WTC11 (cell line): Measurements from ENCODE around the gene CCL17. TPM values are rescaled to one million over a fixed set of nuclear protein-coding genes. Genes with fewer than 3 reads are reported as not detected.
A peak's percentile ranks its signal among the peaks of the same experiment; 100 is the strongest.

Experiments used
- ATAC-seq: fragments of 200-7000 bp; cut with Tn5 transposase; 2 replicates; pipeline ENCODE4 v1.10.0; 2021; ENCODE audit warnings: mild to moderate bottlenecking, moderate library complexity
- CTCF ChIA-PET: fragments of 300-600 bp; sonication (Branson Sonifier 250); formaldehyde crosslinking; loops from one replicate; lab custom pipeline; 2021; ENCODE audit warnings: antibody characterized with exemption; lab: Charles Lee
- POLR2A ChIA-PET: fragments of 350-600 bp; sonication (Branson Sonifier 250); formaldehyde crosslinking; loops from one replicate; lab custom pipeline; 2021; ENCODE audit warnings: antibody characterized with exemption; lab: Charles Lee
- DNase-seq: peaks from one replicate; pipeline ENCODE4 v3.0.0; 2021; ENCODE audit warnings: low spot score
- H3K27ac Mint-ChIP-seq: 2 replicates; pipeline ENCODE4 v1.8.0; 2021; ENCODE audit warnings: mixed read lengths
- H3K27me3 Mint-ChIP-seq: 2 replicates; pipeline ENCODE4 v1.8.0; 2021; ENCODE audit warnings: low read depth, mild to moderate bottlenecking, moderate library complexity, mixed read lengths
- H3K36me3 Mint-ChIP-seq: 2 replicates; pipeline ENCODE4 v1.8.0; 2021; ENCODE audit warnings: mixed read lengths
- H3K4me1 Mint-ChIP-seq: 2 replicates; pipeline ENCODE4 v1.8.0; 2022; ENCODE audit warnings: mixed read lengths
- H3K4me3 Mint-ChIP-seq: 2 replicates; pipeline ENCODE4 v1.8.0; 2021; ENCODE audit warnings: mild to moderate bottlenecking, moderate library complexity, mixed read lengths
- H3K9me3 Mint-ChIP-seq: 2 replicates; pipeline ENCODE4 v1.8.0; 2021; ENCODE audit warnings: mixed read lengths
- KAT7 ChIP-seq: sonication (generic); formaldehyde crosslinking; IDR thresholded peaks from 2 replicates; pipeline ENCODE4 v1.8.1; 2023; ENCODE audit warnings: missing genetic modification reagents, mild to moderate bottlenecking, borderline replicate concordance
- NFATC4 ChIP-seq: fragments of 250-450 bp; sonication (Bioruptor Pico); IDR thresholded peaks from 2 replicates; pipeline ENCODE4 v1.9.0; 2021; ENCODE audit warnings: mild to moderate bottlenecking
- NFYB ChIP-seq: sonication (generic); formaldehyde crosslinking; conservative IDR thresholded peaks from 2 replicates; pipeline ENCODE4 v1.8.0; 2022; ENCODE audit warnings: low read depth, missing genetic modification reagents
- NR3C1 ChIP-seq: sonication (generic); formaldehyde crosslinking; conservative IDR thresholded peaks from 2 replicates; pipeline ENCODE4 v1.8.1; 2023; ENCODE audit warnings: low read depth, mild to moderate bottlenecking, missing genetic modification reagents
- RELA ChIP-seq: sonication (generic); formaldehyde crosslinking; IDR thresholded peaks from 2 replicates; pipeline ENCODE4 v1.8.1; 2022; ENCODE audit warnings: missing genetic modification reagents, mild to moderate bottlenecking, borderline replicate concordance
- TEAD4 ChIP-seq: sonication (generic); formaldehyde crosslinking; IDR thresholded peaks from 2 replicates; pipeline ENCODE4 v1.8.0; 2022; ENCODE audit warnings: mild to moderate bottlenecking, missing genetic modification reagents
- ZNF121 ChIP-seq: sonication (generic); formaldehyde crosslinking; IDR thresholded peaks from 2 replicates; pipeline ENCODE4 v1.8.0; 2023; ENCODE audit warnings: missing genetic modification reagents
- ZNF416 ChIP-seq: fragments of 250-450 bp; sonication (Bioruptor Pico); IDR thresholded peaks from 2 replicates; pipeline ENCODE4 v1.9.0; 2021; ENCODE audit warnings: mild to moderate bottlenecking, inconsistent platforms
- ZNF671 ChIP-seq: fragments of 250-450 bp; sonication (Bioruptor Pico); IDR thresholded peaks from 2 replicates; pipeline ENCODE4 v1.8.0; 2021; ENCODE audit warnings: mild to moderate bottlenecking
- total RNA-seq: library from RNA; stranded (reverse); gene quantifications from 3 replicates; pipeline ENCODE4 v1.2.3, GENCODE V29; 2021
- TF ChIP-seq, protein P1 (sequence below): sonication (generic); formaldehyde crosslinking; IDR thresholded peaks from 2 replicates; pipeline ENCODE4 v1.8.1; 2022; ENCODE audit warnings: low read depth, mild to moderate bottlenecking, moderate library complexity, missing genetic modification reagents, borderline replicate concordance
- TF ChIP-seq, protein P2 (sequence below): fragments of 250-450 bp; sonication (Bioruptor Pico); conservative IDR thresholded peaks from 2 replicates; pipeline ENCODE4 v1.9.0; 2021; ENCODE audit warnings: mild to moderate bottlenecking
- TF ChIP-seq, protein P3 (sequence below): sonication (generic); formaldehyde crosslinking; IDR thresholded peaks from 2 replicates; pipeline ENCODE4 v1.8.0; 2023; ENCODE audit warnings: missing genetic modification reagents
- TF ChIP-seq, protein P4 (sequence below): sonication (generic); formaldehyde crosslinking; IDR thresholded peaks from 2 replicates; pipeline ENCODE4 v1.8.1; 2023; ENCODE audit warnings: mild to moderate bottlenecking, missing genetic modification reagents, moderate library complexity
- TF ChIP-seq, protein P5 (sequence below): sonication (generic); formaldehyde crosslinking; IDR thresholded peaks from 2 replicates; pipeline ENCODE4 v1.8.0; 2022; ENCODE audit warnings: mild to moderate bottlenecking, missing genetic modification reagents
- TF ChIP-seq, protein P6 (sequence below): fragments of 250-450 bp; sonication (Bioruptor Pico); IDR thresholded peaks from 2 replicates; pipeline ENCODE4 v1.9.0; 2021; ENCODE audit warnings: mild to moderate bottlenecking

Gene CCL17
- total RNA-seq, 1 experiment from 2014 or later = not detected

DNA sequence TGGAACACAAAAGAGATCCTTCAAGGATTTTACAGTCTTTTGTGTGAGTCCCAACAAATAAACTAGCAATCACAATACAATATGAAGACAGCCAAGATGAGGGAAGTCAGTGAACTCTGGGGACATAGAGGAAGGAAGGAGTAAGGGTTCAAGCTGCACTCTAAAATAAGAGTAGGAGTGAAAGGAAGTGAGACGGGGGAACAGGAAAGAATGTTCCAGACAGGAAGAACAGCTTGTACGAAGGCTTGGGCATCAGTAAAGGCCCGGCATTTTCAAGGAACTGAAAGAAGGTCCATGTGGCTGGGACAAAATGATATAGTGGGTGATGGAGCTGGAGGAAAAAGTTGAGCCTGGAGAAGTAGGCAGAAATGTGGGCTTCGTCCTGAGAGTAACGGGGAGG, 4.5 kb downstream of the CCL17 start:
- POLR2A ChIA-PET = interaction anchor here (0.5 to 0.7 kb wide), 2 partner anchors 8 to 235 kb away, joined by 3 to 4 read pairs; no protein-coding TSS in a partner anchor
- no peak overlapping the region for H3K4me3 Mint-ChIP-seq

DNA sequence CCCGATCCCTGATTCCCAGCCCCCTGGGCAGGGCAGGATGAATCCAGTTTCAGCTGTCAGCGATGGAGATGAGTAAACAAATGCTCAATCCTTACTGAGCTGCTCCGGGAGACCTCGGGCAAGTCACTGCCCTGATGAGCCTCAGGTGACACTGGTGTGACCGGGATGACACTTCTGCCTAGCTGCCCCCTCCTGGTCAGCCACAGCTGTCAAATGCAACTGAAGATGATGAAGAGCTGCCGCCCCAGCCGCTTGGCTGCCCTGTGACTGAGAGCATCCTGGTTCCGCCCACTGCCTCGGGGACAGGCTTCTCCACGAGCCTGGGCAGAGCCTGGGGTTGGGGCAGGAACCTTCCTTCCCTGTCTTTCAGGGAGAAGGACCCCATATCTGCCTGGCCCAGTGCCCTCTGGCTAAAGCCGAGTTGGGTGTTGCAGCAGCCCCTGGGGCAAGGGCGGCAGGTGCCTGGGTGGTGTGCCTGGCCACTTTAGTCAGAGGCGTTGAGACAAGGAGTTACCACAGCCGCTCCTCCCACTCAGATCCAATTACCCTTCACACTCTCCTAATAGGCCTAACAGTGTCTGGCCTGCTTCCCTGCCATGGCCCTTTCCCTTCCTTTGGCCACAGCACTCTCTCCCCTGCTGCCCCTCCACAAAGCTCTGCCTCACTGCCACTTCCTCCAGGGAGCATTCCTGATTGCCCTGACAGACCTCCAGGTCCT, 5.5 kb downstream of the CCL17 start:
- ATAC-seq = peak; percentile 49
- no peaks in the 10 kb centered on the region for H3K36me3 Mint-ChIP-seq
- peaks cover 3% of the 10 kb centered on the region; the same call in 1 of the 2 replicates for H3K4me1 Mint-ChIP-seq
- H3K27me3 Mint-ChIP-seq = no peaks in the 10 kb centered on the region; the same call in 1 of the 2 replicates
- DNase-seq = no peak
- POLR2A ChIA-PET = no interaction called here
- no peak overlapping the region for H3K27ac Mint-ChIP-seq
- H3K4me3 Mint-ChIP-seq = no peak overlapping the region
- no peaks in the 10 kb centered on the region for H3K9me3 Mint-ChIP-seq
- TF ChIP-seq, protein P1, sequence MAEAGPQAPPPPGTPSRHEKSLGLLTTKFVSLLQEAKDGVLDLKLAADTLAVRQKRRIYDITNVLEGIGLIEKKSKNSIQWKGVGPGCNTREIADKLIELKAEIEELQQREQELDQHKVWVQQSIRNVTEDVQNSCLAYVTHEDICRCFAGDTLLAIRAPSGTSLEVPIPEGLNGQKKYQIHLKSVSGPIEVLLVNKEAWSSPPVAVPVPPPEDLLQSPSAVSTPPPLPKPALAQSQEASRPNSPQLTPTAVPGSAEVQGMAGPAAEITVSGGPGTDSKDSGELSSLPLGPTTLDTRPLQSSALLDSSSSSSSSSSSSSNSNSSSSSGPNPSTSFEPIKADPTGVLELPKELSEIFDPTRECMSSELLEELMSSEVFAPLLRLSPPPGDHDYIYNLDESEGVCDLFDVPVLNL = no peak
- TF ChIP-seq NFATC4 (no peak), NR3C1 (CRISPR knock-in tag) (no peak), ZNF121 (no peak), ZNF416 (CRISPR knock-in tag) (no peak), KAT7 (CRISPR knock-in tag) (no peak)
- TF ChIP-seq, protein P2, sequence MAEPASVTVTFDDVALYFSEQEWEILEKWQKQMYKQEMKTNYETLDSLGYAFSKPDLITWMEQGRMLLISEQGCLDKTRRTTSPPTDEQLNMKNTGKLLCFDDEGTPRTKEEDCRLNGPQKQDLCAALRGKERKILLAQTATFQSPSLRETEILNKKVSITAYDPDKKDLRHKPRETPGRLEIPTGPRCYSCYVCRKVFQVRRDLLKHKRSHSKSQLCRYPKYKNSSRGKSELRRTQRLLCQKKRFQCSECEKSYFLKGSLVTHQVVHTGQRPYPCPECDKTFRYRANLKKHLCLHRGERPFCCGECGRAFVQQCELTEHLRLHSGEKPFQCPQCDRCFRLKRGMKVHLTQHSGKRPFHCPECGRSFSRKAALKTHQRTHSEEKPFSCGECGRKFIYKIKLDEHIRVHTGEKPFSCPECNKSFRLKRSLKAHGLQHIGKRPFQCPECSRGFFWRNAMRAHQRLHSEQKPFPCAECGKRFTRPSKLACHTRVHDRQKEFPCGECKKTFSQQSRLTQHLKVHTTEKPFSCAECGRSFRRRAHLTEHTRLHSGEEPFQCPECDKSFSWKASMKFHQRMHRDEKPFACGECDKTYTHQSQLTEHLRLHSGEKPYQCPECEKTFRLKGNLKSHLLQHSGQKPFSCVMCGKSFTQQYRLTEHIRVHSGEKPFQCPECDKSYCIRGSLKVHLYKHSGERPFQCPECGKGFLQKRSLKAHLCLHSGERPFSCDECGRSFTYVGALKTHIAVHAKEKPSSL = no peak
- CTCF ChIA-PET = interaction anchor here (0.5 to 2.0 kb wide), 5 partner anchors 7 to 110 kb away, joined by 3 to 7 read pairs (median 4); no protein-coding TSS in a partner anchor

More for the DNA sequence above, 4.5 kb downstream of the CCL17 start:
- Mint-ChIP-seq H3K4me1 (peaks cover 3% of the 10 kb centered on the region; the same call in 1 of the 2 replicates), H3K36me3 (no peaks in the 10 kb centered on the region), H3K27me3 (no peaks in the 10 kb centered on the region; the same call in 1 of the 2 replicates), H3K27ac (no peak overlapping the region)
- ATAC-seq (no peak), DNase-seq (no peak)
- TF ChIP-seq, protein P2 = no peak
- TF ChIP-seq, protein P3, sequence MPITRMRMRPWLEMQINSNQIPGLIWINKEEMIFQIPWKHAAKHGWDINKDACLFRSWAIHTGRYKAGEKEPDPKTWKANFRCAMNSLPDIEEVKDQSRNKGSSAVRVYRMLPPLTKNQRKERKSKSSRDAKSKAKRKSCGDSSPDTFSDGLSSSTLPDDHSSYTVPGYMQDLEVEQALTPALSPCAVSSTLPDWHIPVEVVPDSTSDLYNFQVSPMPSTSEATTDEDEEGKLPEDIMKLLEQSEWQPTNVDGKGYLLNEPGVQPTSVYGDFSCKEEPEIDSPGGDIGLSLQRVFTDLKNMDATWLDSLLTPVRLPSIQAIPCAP (CRISPR knock-in tag) = no peak
- TF ChIP-seq ZNF671 (CRISPR knock-in tag) (no peak), NFYB (CRISPR knock-in tag) (no peak), RELA (CRISPR knock-in tag) (no peak), TEAD4 (no peak)
- TF ChIP-seq, protein P4, sequence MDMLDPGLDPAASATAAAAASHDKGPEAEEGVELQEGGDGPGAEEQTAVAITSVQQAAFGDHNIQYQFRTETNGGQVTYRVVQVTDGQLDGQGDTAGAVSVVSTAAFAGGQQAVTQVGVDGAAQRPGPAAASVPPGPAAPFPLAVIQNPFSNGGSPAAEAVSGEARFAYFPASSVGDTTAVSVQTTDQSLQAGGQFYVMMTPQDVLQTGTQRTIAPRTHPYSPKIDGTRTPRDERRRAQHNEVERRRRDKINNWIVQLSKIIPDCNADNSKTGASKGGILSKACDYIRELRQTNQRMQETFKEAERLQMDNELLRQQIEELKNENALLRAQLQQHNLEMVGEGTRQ = no peak
- TF ChIP-seq, protein P5, sequence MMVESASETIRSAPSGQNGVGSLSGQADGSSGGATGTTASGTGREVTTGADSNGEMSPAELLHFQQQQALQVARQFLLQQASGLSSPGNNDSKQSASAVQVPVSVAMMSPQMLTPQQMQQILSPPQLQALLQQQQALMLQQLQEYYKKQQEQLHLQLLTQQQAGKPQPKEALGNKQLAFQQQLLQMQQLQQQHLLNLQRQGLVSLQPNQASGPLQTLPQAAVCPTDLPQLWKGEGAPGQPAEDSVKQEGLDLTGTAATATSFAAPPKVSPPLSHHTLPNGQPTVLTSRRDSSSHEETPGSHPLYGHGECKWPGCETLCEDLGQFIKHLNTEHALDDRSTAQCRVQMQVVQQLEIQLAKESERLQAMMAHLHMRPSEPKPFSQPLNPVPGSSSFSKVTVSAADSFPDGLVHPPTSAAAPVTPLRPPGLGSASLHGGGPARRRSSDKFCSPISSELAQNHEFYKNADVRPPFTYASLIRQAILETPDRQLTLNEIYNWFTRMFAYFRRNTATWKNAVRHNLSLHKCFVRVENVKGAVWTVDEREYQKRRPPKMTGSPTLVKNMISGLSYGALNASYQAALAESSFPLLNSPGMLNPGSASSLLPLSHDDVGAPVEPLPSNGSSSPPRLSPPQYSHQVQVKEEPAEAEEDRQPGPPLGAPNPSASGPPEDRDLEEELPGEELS (CRISPR knock-in tag) = no peak
- TF ChIP-seq, protein P6, sequence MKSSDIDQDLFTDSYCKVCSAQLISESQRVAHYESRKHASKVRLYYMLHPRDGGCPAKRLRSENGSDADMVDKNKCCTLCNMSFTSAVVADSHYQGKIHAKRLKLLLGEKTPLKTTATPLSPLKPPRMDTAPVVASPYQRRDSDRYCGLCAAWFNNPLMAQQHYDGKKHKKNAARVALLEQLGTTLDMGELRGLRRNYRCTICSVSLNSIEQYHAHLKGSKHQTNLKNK (CRISPR knock-in tag) = no peak
- TF ChIP-seq, all 79 proteins: peak for 0
- H3K9me3 Mint-ChIP-seq = no peaks in the 10 kb centered on the region
- CTCF ChIA-PET = interaction anchor here (1.2 to 2.0 kb wide), 3 partner anchors 8 to 107 kb away, joined by 4 to 7 read pairs (median 4); no protein-coding TSS in a partner anchor
